ENCODE data around the gene ARHGAP24.

DNA sequence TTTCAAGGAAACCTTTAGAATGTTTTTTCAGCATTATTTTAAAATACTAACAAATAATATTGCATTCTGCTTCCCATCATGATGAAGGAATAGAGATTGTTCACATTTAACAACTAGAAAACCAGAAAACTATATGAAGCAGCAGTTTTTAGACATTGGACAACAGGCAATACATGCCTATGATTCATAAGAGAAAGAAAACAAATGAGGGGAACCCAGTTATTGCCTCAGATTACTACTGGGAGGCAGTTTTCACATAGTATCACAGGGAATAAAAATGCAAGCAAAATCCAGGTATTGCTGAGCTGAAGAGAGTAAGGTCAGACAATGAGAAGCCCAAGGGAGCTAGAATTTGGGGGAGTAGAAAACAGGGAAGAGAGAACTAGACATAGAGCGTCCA lies 511.3 kb downstream of the ARHGAP24 start:
- TF ChIP-seq, protein P1, sequence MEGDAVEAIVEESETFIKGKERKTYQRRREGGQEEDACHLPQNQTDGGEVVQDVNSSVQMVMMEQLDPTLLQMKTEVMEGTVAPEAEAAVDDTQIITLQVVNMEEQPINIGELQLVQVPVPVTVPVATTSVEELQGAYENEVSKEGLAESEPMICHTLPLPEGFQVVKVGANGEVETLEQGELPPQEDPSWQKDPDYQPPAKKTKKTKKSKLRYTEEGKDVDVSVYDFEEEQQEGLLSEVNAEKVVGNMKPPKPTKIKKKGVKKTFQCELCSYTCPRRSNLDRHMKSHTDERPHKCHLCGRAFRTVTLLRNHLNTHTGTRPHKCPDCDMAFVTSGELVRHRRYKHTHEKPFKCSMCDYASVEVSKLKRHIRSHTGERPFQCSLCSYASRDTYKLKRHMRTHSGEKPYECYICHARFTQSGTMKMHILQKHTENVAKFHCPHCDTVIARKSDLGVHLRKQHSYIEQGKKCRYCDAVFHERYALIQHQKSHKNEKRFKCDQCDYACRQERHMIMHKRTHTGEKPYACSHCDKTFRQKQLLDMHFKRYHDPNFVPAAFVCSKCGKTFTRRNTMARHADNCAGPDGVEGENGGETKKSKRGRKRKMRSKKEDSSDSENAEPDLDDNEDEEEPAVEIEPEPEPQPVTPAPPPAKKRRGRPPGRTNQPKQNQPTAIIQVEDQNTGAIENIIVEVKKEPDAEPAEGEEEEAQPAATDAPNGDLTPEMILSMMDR (IDR thresholded peaks at IDR 0.05; ENCODE audit: low read length), result no peak
- TF ChIP-seq EZH2 (optimal IDR thresholded peaks at IDR 0.05; ENCODE audit: low read depth, low read length), result no peak
- TF ChIP-seq EZH2phosphoT487 (IDR thresholded peaks at IDR 0.05; ENCODE audit: low read length), result no peak

Data from MM.1S (cell line).